OCI-M2 (cell line): ENCODE results near the gene GYS2.
"Not testable (repeated sequence)": the region's sequence is repeated elsewhere in the genome, so short reads cannot be mapped to it uniquely, and the experiment has no call there.

ENCODE experiments used
- DNase-seq: peaks from one replicate; lab custom pipeline; 2025; ENCODE audit not compliant: unreplicated experiment; lab: John Stamatoyannopoulos, UW

GYS2 gene

DNA sequence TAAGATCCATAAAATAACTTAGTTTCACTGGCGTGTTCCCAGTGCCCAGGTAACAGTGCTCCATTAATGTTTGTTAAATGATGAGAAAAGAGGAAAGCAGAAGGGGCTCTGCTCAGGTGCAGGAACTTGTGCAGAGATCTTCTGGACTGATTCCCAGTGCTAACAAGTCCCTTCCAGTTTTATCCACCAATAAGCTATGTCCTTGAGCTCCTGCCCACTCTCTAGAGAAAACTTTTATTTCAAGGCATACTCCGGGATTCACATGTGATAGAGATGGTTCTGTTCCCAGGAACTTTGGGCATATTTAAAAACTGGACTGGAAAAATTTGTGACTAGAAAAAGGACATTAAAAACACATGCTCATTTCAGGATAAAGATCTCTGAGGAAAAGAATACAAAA lies 1.9 kb downstream of the GYS2 start:
- DNase-seq = no peak

DNA sequence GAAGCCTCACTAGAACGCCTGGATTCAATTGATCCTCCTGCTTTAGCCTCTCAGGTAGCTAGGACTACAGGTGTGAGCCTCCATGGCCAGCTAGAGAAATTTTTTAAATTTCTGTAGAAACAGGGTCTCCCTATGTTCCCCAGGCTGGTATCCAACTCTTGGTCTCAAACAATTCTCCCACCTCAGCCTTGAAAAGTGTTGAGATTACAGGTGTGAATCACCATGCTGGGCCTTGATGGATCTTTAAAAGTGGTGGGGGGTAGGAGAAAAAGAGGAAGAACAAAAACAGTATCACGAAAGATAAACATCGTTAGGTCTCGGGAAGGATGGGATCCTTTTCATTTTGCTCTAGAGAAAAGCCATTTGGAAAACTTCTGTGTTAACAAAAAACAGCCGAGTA lies 4.5 kb downstream of the GYS2 start:
- no peak for DNase-seq

DNA sequence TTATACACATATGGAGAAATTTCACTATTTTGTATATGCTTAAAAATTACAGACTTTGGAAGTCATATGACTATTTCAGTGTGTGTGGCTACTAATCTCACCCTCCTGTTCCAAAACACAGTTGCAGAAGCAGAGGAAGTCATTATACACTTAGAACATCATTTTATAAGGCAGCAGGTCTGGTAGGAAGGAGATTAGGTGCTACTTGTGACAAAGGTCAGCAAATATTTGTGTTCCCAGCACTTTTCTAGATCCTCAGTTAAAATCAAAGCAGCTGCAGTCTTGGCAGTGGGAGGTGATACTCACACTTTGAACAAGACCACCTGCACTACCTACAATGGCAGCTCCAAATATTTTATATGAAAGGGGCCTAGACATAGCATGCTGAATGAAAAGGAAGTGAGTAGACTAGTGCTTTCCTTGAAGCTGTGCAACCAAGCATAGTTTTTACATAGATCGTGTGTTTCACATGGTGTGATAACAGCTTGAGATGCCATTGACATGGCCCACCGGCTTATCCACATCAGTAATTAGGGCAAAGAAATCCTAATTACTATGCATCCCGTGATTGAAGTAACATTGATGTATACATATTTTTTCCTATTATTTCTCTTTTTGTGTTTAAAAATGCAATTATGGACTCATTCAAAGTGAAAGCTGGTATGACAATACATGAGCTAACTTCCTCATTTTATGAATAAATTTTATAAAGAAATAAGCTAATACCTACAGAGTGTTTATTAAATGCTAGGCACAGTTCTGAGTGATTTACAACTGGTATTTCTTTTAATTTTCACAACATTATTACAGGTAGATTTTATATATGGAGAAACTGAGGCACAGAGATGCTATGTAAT lies 5.3 kb downstream of the GYS2 start:
- no peak for DNase-seq

DNA sequence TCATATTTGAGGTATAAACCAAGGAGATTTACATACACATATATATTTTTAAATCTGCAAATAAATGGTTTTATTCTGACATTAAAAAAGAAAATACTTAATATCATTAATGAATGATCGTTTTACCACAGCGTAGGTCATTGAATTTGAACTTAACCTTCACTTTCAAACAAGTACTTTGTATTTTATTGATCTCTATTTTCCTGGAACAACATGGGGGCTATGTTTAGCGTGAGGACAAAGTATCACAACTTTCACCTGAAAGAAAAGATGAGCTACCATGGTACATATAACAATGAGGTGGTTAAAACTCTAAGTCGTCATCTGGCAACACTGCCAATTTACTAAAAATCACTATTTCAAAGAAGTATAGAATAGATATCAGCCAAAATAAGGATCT lies 6.0 kb downstream of the GYS2 start:
- DNase-seq = no peak

DNA sequence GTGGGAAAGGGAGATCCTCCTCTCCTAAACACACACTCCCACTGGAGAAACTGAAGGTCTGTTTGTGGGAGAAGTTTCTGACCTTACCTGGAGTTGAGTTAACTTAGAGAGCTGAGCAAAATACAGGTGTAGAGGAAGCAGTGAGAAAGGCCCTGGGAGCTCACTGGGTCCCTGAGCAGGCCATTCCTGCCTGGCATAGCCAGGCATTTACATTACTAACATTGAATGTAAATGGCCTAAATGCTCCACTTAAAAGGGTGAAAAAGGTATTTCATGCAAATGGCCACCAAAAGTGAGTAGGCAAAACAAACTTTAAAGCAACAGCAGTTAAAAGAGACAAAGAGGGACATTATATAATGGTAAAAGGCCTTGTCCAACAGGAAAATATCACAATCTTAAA lies 9.3 kb downstream of the GYS2 start:
- DNase-seq = not testable (repeated sequence)

DNA sequence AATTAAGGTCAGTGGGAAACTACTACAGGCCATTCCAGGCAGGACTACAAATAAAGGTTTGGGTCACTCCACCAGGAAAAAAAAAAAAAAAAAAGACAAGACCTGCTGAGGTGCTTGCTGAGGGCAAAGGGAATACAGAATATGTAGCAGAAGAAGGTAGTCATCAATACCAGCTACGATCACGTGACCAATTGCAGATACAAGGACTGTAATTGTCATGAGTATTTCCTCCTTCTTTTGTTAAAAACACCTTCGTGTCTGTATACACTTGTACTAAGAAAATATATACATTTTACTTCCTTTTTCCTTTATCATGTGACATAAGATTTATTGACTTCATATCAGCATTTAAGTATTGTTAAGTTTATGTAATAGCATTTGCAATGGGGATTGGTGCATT lies 19.2 kb downstream of the GYS2 start:
- no peak for DNase-seq

DNA sequence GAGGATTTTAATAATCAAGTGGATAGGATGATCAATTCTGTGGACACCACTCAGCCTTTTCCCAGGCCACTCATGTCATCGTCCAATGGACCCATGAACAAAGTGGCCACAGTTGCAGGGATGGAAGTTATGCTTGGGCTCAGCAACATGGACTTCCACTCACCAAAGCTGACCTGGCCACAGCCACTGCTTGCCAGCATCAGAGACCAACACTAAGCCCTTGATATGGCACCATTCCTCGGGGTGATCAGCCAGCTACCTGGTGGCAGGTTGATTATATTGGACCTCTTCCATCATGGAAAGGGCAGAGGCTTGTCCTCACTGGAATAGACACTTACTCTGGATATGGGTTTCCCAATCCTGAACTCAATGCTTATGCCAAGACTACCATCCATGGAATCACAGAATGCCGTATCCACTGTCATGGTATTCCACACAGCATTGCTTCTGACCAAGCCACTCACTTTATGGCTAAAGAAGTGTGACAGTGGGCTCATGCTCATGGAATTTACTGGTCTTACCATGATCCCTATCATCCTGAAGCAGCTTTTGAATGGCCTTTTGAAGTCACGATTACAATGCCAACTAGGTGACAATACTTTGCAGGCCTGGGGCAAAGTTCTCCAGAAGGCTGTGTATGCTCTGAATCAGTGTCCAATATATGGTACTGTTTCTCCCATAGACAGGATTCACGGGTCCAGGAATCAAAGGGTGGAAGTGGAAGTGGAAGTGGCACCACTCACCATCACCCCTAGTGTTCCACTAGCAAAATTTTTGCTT lies 20.1 kb downstream of the GYS2 start:
- not testable (repeated sequence) for DNase-seq

DNA sequence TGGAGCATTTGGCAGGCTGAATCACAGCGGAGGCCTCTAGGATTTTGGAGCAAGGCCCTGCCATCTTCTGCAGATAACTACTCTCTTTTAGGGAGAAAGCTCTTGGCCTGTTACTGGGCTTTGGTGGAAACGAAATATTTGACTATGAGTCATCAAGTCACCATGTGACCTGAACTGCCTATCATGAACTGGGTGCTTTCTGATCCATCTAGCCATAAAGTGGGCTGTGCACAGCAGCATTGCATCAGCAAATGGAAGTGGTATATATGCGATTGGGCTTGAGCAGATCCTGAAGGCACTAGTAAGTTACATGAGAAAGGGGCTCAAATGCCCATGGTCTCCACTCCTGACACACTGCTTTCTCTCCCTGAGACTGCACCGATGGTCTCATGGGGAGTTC lies 21.1 kb downstream of the GYS2 start:
- no peak for DNase-seq

DNA sequence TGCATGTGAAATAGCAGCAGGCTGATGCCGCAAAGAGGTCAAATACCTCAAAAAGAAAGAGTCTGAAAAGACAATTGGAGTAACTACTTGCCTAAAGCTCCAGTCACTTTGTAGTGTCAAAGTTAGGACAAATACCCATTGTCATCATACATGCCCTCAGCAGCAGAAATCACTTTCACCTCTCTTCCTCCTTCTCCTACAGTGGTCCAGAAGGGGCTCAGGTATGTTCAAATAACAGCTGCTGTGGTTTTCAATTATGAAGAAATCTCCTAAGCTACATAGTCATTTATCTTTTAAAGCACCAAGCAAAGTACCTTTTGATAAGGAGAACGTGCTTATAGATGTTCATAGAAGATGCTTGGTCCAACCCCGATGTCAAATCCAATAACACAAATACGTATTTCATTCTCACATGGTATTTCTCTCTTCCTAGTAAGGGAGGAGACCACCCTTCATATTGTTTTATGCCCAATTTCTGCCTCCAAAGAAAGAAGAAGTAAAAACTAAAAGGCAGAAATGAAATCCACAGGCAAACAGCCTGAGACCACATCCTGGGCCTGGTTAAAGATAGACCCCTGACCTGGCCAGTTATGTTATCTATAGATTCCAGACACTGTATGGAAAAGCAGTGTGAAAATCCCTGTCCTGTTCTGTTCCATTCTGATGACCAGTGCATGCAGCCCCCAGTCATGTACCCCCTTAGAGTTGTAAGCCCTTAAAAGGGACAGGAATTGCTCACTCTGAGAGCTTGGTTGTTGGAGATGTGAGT lies 23.7 kb downstream of the GYS2 start:
- no peak for DNase-seq

DNA sequence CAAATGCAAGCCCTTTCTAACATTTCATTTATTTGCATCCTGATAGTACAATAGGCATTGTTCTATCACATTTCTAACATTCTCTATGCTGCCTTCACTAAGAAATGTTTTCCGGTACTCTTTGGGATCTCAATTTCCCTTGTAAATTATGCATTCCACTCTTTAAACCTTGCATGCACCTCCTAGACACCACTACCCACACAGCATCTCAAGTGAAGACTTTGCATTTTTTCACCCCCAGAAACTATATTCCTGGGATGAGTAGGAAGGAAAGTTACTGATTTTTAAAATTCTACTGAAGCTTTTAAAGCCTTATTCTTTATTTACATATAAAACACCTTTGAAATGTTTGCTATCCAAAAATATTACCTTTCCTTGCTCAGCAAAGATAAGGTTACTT lies 27.1 kb downstream of the GYS2 start:
- no peak for DNase-seq

DNA sequence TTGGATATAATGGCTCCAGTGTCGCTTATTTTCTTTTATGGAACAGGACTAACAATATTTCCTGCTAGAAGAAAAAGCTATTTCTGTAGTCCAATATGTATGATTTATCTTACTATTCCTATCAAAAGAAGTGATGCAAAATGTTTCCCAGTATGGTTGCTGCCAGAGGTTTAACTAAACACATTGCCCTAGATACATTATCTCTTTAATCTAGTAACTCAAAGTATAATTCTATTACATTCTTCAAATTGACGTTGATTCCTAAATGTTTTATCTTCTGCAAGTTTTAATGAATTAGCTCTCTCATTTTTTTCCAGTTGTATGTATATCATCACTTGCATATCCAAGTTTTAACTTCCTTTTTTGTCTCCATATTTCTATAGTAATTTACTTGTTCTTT lies 28.2 kb downstream of the GYS2 start:
- DNase-seq = no peak

DNA sequence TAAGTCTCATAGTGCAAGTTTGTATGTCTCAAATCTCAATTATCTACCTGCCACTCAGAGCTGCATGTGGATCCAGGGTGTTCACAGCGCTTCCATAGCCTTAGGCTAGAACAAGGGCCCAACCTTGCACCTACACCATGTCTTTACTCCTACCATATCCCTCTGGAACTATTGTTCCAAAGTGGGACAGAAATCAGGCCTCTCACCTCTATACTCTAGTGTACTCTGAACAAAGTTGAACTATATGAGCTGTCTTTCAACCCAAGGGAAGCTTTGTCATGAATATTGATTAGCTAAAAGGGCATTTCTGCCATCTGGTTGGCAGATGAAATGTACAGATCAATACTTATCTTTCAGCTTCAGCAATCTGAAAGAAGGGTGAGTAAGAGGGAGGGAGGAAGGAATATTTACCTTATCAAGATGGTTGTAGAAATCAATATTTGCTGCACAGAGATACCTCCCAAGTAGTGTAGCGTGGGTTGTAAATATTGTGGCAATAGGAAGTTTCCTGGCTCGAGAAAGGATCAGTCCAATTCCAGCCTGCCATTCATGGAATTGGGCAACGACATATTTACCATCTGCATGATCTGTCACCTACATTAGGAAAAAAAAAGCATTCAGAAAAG lies 30.8 kb downstream of the GYS2 start:
- DNase-seq = no peak

DNA sequence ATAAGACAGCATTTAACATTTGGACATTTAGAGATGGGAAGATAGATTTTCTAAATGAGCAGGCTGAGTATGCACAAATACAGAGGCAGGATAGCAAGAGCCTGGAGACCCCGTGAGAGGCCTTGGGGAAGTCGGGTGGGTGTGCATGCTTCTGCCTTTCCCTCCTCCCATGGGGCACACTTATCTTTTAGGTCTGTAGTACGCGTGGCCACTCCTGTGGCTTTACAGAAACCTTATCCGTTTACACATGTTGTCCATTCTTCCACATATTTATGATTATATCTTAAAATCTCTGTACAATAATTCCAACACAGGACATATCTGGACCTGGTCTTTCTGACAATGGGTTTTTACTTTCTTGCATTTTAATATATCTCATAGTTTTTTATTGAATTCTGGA lies 33.6 kb downstream of the GYS2 start:
- no peak for DNase-seq

DNA sequence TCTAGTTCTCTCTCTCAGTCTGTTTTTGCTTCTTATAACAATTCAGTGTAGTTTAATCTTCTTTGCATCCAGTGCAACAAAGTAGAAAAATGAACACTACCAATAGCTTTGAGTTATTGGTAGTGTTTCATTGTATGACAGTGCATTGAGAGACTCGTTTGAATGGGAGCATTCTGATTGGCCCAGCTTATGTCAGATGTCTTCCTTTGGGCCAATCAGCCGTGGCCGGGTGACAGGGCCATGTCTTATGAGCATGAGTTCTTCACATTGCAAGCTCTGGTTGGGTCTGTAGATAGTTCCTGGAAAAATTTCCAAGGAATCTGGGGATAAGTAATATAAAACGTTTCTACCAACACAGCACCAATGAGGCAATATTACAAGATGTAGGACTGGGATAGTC lies 36.5 kb downstream of the GYS2 start:
- DNase-seq = no peak

DNA sequence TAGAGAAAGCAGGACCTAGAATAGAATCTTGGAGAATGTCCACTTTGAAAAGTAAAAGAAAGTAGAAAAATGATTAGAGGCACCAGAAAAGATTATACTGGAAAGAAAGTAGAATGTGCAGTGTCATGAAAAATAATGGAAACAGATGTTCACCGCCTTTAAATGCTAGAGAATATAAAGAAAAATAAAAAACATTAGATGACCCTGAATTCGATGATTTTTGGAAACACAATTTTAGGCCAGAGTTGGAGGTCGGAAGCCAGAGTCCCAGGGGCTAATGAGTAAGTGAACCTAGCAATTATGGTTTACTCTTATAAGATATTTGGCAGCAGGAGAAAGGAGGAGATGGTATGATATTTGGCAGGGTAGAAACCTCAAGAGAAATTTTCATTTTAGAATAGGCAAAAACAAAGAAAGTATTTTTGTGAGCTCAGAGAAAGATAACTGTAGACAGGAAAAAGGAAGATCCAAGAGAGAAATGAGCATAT lies 37.7 kb downstream of the GYS2 start:
- no peak for DNase-seq

DNA sequence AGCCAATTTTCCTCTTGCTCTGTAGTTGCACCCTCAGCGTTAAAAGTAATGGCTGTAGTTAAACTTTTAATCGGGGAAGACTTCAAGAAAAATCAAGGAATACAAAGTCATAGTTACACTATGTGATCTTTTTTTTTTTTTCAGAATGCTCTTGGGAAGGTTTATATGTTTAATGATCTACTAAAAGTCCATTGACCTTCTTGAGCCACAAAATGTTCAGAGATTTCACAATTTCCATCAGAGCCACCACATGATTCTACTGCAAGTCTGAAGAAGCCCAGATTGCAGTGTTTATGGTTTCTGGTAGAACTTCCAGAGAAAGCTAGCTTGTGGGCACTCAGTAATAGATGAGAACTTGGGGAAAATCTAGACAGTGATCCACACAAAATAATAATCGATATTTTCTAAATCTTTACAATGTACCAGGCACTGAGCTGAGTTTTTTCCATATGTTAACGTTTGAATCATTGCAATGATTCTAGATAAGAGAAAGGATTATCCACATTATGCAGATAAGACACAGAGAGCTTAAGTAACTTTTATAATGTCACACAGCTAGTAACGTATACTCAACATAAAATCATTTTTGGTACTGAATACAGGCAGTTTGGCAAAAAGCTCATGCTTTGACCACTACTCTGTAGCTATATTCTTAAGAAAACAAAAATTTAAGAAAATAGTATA lies 38.3 kb downstream of the GYS2 start:
- no peak for DNase-seq

DNA sequence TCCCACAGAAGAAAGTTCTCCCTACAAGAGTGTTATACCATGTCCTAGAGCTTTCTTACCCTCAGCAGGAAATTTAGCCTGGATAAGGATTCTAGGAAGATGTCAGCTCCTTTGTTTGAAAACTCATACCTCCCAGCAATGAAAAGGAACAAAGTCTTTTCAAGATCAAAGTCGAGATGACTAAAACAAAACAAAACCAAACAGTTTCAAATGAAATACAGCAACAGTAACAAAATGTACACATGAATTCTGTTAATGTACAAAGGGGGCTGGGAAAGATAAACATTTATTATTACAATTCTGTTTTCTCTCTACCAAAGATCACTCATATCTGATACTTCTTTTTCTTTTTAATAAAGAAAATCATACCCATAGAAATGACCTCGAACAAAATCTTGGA lies 41.8 kb downstream of the GYS2 start:
- DNase-seq = no peak

DNA sequence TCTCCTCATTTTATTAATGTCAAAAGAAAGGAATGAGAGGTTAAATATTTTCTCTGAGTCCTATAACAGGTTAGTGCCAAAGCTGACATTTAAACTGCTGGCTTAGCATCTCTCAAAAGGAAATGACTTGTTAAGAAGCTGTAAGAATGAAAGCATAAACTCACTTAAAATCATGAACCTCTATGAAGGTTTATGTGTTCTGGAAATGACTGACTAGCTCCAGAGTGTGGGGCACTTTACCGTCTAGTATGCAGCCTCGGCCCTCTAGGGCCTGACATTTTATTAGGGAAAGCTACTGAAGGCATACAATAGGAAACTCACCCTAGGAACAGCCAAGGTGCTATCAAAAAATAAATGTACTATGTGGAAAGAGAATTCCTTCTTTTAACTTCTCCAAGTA lies 43.5 kb downstream of the GYS2 start:
- DNase-seq = no peak

DNA sequence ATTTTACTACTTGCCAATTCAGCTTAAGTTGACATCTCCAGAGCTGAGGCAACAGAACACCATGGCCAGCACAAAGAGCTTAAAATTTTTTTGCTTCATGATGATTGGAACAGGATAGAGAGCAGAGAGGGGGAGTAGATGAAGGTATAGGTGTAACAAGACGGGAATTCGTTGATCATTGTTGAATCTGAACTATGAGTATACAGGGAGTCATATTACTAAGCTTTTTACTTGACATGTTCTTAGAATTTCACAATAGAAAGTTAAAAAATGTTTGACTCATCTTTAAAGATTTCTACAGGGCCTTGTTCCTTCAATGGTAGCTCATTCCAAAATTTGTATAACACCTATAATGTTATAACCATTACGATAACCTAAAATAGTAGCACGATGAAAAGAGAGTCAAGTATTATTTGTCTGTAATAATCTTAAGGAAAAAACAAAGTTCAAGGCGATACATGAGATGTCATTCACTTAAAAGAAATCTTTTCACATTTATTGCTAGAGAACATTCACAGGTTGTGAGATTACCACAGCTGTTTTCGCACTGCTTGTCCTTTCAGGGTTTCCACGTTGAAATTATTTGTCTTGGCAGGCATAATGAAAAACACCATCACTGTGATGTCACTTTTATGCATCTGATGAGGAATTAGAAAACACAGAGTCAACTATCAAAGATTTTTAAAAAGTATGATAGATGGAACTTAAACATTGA lies 44.6 kb downstream of the GYS2 start:
- DNase-seq = no peak

DNA sequence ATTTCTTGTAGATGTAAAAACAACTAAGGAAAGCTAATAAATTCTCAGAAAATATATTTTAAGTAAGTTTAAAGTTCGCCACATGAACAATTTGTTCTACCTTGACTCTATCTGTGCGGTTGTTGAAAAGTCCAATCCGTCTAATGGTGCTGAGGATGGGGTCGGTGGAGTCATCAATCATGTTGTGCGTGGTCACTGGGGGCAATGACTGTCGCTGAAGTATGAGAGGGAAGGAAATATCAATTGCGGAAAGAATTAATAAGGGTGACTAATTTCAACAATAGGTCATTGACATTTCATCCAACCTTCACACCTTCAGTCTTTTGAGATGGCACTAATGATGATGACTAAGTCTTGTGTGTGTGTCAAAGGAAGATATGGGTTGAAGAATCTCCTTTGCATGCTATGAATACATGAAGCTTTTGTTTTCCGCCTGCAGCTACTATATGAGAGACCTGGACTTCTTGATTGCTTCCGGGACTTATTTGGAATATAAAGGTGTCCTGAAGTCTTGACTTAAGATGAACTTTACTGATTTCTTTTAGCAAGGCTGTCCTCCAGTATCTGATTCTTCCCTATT lies 46.5 kb downstream of the GYS2 start:
- no peak for DNase-seq
